ENCODE data around the gene FAXDC2. TPM values are rescaled to one million over a fixed set of nuclear protein-coding genes. Genes with fewer than 3 reads are reported as not detected.

The FAXDC2 gene
- total RNA-seq, 4 donors from 2014 or later: 38.8 to 134 (median 88.4) TPM

DNA sequence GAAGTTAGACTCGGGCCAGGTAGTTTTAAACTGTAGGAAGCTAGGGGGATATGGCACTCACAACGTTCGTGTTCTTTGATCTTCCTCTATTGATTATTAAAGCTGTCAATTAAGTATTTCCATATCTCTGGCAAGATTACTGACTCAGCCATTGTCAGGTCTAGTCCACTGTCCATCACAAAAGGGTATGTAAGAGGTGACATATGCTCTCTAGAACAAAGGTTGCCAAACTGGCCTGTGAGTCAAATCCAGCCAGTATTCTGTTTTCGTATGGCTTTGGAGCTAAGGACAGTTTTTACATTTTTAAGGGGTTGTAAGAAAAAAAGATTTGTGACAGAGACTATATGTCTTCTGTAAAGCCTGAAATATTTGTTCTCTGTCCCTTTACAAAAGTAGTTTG lies 44.2 kb downstream of the FAXDC2 start:
- TF ChIP-seq, protein P1, sequence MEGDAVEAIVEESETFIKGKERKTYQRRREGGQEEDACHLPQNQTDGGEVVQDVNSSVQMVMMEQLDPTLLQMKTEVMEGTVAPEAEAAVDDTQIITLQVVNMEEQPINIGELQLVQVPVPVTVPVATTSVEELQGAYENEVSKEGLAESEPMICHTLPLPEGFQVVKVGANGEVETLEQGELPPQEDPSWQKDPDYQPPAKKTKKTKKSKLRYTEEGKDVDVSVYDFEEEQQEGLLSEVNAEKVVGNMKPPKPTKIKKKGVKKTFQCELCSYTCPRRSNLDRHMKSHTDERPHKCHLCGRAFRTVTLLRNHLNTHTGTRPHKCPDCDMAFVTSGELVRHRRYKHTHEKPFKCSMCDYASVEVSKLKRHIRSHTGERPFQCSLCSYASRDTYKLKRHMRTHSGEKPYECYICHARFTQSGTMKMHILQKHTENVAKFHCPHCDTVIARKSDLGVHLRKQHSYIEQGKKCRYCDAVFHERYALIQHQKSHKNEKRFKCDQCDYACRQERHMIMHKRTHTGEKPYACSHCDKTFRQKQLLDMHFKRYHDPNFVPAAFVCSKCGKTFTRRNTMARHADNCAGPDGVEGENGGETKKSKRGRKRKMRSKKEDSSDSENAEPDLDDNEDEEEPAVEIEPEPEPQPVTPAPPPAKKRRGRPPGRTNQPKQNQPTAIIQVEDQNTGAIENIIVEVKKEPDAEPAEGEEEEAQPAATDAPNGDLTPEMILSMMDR (IDR thresholded peaks at IDR 0.05; ENCODE audit: low read depth): no peak

DNA sequence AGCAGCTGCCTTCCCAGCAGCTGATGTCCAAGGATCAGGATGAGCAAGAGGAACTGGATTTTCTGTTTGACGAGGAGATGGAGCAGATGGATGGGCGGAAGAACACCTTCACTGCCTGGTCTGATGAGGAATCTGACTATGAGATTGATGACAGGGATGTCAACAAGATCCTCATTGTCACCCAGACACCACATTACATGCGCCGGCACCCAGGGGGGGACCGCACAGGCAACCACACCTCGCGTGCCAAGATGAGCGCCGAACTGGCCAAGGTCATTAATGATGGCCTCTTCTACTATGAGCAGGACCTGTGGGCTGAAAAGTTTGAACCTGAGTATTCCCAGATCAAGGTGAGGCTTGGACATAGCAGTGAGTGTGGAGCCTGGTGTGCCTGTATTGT lies 48.4 kb downstream of the FAXDC2 start:
- TF ChIP-seq, protein P1 (IDR thresholded peaks at IDR 0.05; ENCODE audit: low read depth): no peak

DNA sequence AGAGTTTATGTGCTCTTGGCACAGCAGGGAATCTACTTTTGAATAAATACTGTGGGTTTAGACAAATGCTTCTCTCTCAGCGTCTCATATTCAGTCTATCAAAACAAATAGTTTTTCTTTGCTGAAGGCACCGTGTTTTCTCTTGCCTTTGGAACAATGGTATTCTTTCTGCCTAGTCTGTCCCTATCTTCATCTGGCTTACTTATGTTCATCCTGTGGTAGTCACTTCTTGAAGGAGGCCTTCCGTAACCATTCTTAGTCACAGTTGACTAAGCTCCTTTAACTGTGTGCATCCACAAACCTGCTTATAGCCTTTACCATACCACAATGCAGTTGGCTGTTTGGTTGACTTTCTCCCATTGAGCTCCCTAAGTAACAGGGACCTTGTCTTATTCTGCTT lies 49.3 kb downstream of the FAXDC2 start:
- TF ChIP-seq, protein P1 (IDR thresholded peaks at IDR 0.05; ENCODE audit: low read depth): no peak

DNA sequence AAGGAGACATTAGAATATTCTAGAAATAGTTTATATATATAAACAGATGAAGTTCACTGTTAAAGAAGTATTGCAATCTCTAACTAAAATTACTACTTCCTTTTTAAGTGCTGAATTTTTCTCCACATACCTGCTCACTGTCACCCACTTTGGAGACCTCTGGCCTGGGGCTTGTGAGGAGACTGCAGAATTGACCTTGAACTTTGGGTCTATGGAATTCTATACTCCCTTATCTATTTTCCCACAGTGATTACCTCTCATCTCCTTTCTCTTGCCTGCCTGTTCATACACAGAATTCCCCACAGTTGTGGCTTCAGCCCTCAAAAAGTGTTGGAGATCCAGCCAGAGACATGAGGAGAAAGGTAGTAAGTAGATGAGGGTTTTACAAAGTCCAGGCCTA lies 49.8 kb downstream of the FAXDC2 start:
- TF ChIP-seq, protein P1 (IDR thresholded peaks at IDR 0.05; ENCODE audit: low read depth): no peak

DNA sequence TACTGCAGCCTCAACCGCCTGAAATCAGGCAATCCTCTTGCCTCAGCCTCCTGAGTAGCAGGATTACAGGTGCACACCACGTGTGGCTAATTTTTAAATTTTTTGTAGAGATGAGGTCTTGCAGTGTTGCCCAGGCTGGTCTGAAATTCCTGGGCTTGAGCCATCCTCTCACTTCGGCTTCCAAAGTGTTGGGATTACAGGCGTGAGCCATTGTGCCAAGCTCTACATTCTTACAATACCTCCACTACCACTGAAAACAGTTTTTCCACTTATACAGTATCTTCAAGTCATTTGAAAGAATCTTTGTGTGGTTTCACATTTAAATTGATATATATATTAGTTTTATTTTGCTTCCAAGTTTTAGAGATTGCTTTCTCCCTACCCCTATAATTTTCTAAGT lies 52.6 kb downstream of the FAXDC2 start:
- TF ChIP-seq, protein P1 (IDR thresholded peaks at IDR 0.05; ENCODE audit: low read depth): no peak

DNA sequence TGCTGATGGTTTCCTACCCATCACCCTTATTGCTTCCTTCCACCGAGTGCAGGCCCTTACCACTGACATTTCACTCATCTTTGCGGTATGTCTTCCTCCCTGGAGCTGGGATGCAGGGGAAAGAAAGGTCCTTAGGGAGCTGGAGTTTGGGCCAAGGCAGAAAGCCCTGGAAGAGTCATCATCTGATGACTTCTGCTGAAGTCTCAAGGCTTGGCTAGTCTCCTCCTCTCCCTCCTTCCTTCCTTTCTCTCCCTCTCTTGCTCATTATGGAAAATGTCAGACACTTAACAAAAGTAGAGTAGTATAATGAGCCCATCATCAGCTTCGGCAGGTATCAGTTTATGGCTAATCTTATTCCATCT lies 55.2 kb downstream of the FAXDC2 start:
- TF ChIP-seq, protein P1 (IDR thresholded peaks at IDR 0.05; ENCODE audit: low read depth): no peak

DNA sequence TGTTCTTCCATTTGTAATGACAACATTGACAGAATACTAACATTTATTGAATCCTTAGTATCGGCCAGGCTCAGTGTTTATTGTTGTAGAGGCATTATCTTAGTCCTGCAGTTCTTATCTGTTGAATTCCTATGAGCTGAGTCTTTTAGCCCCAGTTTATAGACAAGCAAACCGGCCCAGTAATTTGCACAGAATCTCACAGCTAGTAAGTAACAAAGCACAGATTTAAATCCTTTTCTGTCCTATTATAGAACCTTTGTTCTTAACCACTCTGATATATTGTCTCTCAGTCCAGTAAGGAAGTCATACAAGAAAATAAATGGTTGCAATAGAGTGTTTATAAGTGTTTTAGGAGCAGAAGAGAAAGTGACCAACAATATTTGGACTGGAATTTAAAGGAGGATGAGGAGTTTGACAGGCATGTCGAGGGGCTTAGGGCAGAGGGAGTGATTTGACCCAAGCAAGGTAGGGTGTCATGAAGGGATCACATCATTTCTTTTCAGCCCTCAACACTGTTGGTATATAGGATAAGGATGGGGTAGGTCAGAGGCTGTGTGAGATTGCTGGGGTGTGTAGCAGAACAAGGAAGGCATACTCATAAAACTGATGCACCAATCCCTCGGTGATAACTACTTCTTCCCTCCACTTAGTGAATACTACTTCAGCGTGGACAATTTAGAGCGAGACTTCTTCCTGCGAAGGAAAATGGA lies 55.7 kb downstream of the FAXDC2 start:
- TF ChIP-seq, protein P1 (IDR thresholded peaks at IDR 0.05; ENCODE audit: low read depth): no peak
